Urinary bladder (tissue), 4 donors: ENCODE data around the gene CTSF. TPM values are rescaled to one million over a fixed set of nuclear protein-coding genes. Genes with fewer than 3 reads are reported as not detected.
"Not testable (repeated sequence)": the region's sequence is repeated elsewhere in the genome, so short reads cannot be mapped to it uniquely, and the experiment has no call there.

ENCODE experiments used
- DNase-seq: peaks from one replicate; pipeline ENCODE4 v3.0.0-alpha.2; 2015; ENCODE audit errors: extremely low spot score
- H3K27ac ChIP-seq: one replicate; pipeline ENCODE4 v1.5.1; 2013; ENCODE audit warnings: low read depth, mild to moderate bottlenecking, moderate library complexity
- H3K36me3 ChIP-seq: one replicate; pipeline ENCODE4 v1.6.1; 2013; ENCODE audit warnings: mild to moderate bottlenecking, moderate library complexity; ENCODE audit not compliant: insufficient read depth
- H3K4me1 ChIP-seq: one replicate; pipeline ENCODE4 v1.6.1; 2013; ENCODE audit warnings: mild to moderate bottlenecking, moderate library complexity; ENCODE audit not compliant: insufficient read depth
- H3K4me3 ChIP-seq: one replicate; pipeline ENCODE4 v1.5.1; 2013; ENCODE audit warnings: low read depth, low read length
- WGBS: extraction: QIAGEN DNeasy Blood & Tissue Kit; methylation state at CpG from one replicate; pipeline ENCODE4 v1.1.7; 2013; 5-methylcytosine and 5-hydroxymethylcytosine counted together
- polyA plus RNA-seq: library from polyadenylated mRNA; stranded (reverse); fragments of 200-250 nt; gene quantifications from one replicate; pipeline ENCODE4 v1.2.3, GENCODE V29; 2013
- total RNA-seq: library from RNA; depleted of rRNA; stranded (reverse); fragments of >200 nt; gene quantifications from one replicate; pipeline ENCODE4 v1.2.3, GENCODE V29; 2014
- donor health status: healthy with polysubstance abuse.
- donor health status: healthy.

The CTSF gene
- total RNA-seq (22.8 TPM), polyA plus RNA-seq (92.1 TPM)

GRCh38 chr11:66568124-66568916, at the start of gene CTSF:
TSS of gene CTSF (minus strand) at chr11:66568606. CDS start at chr11:66568486, 120 bp downstream.
- Histone ChIP-seq H3K4me3 (peak within 1 kb of the TSS; percentile 68), H3K27ac (no peak within 1 kb of the TSS), H3K4me1 (peaks cover 2% of the 10 kb centered on the region), H3K36me3 (no peaks in the 10 kb centered on the region)
- no peak for DNase-seq
- WGBS, result 3% methylated on average over 77 of the region's 77 CpGs

GRCh38 chr11:66617155-66617834, 48.9 kb upstream of the CTSF start:
- peak overlapping the region; percentile 85 for H3K4me3 ChIP-seq
- H3K36me3 ChIP-seq, result no peaks in the 10 kb centered on the region
- no peak for DNase-seq
- no peaks in the 10 kb centered on the region for H3K4me1 ChIP-seq
- H3K27ac ChIP-seq, result peak overlapping the region; percentile 93
- WGBS, result under 1% methylated on average over 38 of the region's 38 CpGs

GRCh38 chr11:66616379-66617154, 48.2 kb upstream of the CTSF start, which contains the start of gene RBM14:
TSS of gene RBM14 (plus strand) at chr11:66616630. CDS start at chr11:66616721, 91 bp downstream.
- no peaks in the 10 kb centered on the region for H3K4me1 ChIP-seq
- H3K36me3 ChIP-seq, result no peaks in the 10 kb centered on the region
- peak within 1 kb of the TSS; percentile 93 for H3K27ac ChIP-seq
- peak; percentile 98 for DNase-seq
- under 1% methylated on average over 90 of the region's 90 CpGs for WGBS
- H3K4me3 ChIP-seq, result peak within 1 kb of the TSS; percentile 85

- no peaks in the 10 kb centered on the region for H3K36me3 ChIP-seq
- no peak for DNase-seq
- H3K4me3 ChIP-seq, result no peak overlapping the region
- WGBS, result 80% methylated on average over 13 of the region's 13 CpGs
- no peaks in the 10 kb centered on the region for H3K4me1 ChIP-seq
- H3K27ac ChIP-seq, result no peak overlapping the region
Measured at GRCh38 chr11:66614073-66614472, 45.7 kb upstream of the CTSF start.

- Histone ChIP-seq H3K36me3 (no peaks in the 10 kb centered on the region), H3K27ac (no peak overlapping the region), H3K4me1 (no peaks in the 10 kb centered on the region), H3K4me3 (no peak overlapping the region)
- 88% methylated on average over 1 of the region's 1 CpG for WGBS
- DNase-seq, result no peak
Measured at GRCh38 chr11:66612458-66612857, 44.1 kb upstream of the CTSF start.

- Histone ChIP-seq H3K36me3 (no peaks in the 10 kb centered on the region), H3K27ac (no peak overlapping the region), H3K4me1 (no peaks in the 10 kb centered on the region), H3K4me3 (no peak overlapping the region)
- DNase-seq, result no peak
- WGBS, result 74% methylated on average over 4 of the region's 4 CpGs
Measured at GRCh38 chr11:66609721-66610617, 41.6 kb upstream of the CTSF start.

GRCh38 chr11:66607126-66607834, 38.9 kb upstream of the CTSF start:
- Histone ChIP-seq H3K27ac (peak overlapping the region; percentile 42), H3K4me3 (no peak overlapping the region), H3K4me1 (no peaks in the 10 kb centered on the region), H3K36me3 (no peaks in the 10 kb centered on the region)
- DNase-seq, result no peak
- 23% methylated on average over 8 of the region's 8 CpGs for WGBS

GRCh38 chr11:66606608-66607007, 38.2 kb upstream of the CTSF start:
- not testable (repeated sequence) for H3K36me3 ChIP-seq, H3K4me1 ChIP-seq, DNase-seq, H3K4me3 ChIP-seq
- WGBS, result 92% methylated on average over 3 of the region's 3 CpGs
- H3K27ac ChIP-seq, result peak overlapping the region; percentile 42

- no peaks in the 10 kb centered on the region for H3K36me3 ChIP-seq
- WGBS, result 92% methylated on average over 5 of the region's 5 CpGs
- H3K4me3 ChIP-seq, result no peak overlapping the region
Measured at GRCh38 chr11:66604155-66604554, 35.7 kb upstream of the CTSF start.

GRCh38 chr11:66603072-66603471, 34.7 kb upstream of the CTSF start:
- Histone ChIP-seq H3K4me3 (no peak overlapping the region), H3K36me3 (no peaks in the 10 kb centered on the region), H3K27ac (no peak overlapping the region), H3K4me1 (no peaks in the 10 kb centered on the region)
- no peak for DNase-seq
- WGBS, result 92% methylated on average over 6 of the region's 6 CpGs

More at GRCh38 chr11:66604155-66604554, 35.7 kb upstream of the CTSF start:
- no peak for DNase-seq
- Histone ChIP-seq H3K4me1 (no peaks in the 10 kb centered on the region), H3K27ac (no peak overlapping the region)

- DNase-seq, result no peak
- H3K27ac ChIP-seq, result no peak overlapping the region
- no peaks in the 10 kb centered on the region for H3K36me3 ChIP-seq
- WGBS, result 96% methylated on average over 4 of the region's 4 CpGs
- H3K4me1 ChIP-seq, result no peaks in the 10 kb centered on the region
- H3K4me3 ChIP-seq, result no peak overlapping the region
Measured at GRCh38 chr11:66600631-66601233, 32.3 kb upstream of the CTSF start.

GRCh38 chr11:66600219-66600618, 31.8 kb upstream of the CTSF start:
- no peaks in the 10 kb centered on the region for H3K4me1 ChIP-seq
- no peak overlapping the region for H3K4me3 ChIP-seq
- no peaks in the 10 kb centered on the region for H3K36me3 ChIP-seq
- 90% methylated on average over 2 of the region's 2 CpGs for WGBS
- DNase-seq, result no peak
- H3K27ac ChIP-seq, result no peak overlapping the region
